K562 (cell line): ENCODE data around the gene NARF. TPM values are rescaled to one million over a fixed set of nuclear protein-coding genes. Genes with fewer than 3 reads are reported as not detected.

ENCODE experiments used
- CREB1 ChIP-seq, 2 experiments: sonication (generic) in 1 of 2; formaldehyde crosslinking in 1 of 2; IDR thresholded peaks; 2 replicates each; pipeline versions ENCODE4 v1.6.1 to v1.8.0; 2012 to 2022; ENCODE audit warnings: inconsistent platforms in 1 of 2, mild to moderate bottlenecking in 1 of 2, missing genetic modification reagents in 1 of 2, moderate library complexity in 1 of 2
- DMBX1 ChIP-seq: fragments of 250-450 bp; sonication (Bioruptor Pico); IDR thresholded peaks from 2 replicates; pipeline ENCODE4 v1.8.0; 2022; ENCODE audit warnings: inconsistent platforms, mild to moderate bottlenecking, moderate library complexity, borderline replicate concordance
- ELF1 ChIP-seq: fragments of 200-800 bp; sonication (Bioruptor generic); IDR thresholded peaks from 2 replicates; pipeline ENCODE4 v1.6.1; 2016; ENCODE audit warnings: missing genetic modification characterization, missing compliant biosample characterization
- HCFC1 ChIP-seq: IDR thresholded peaks from 2 replicates; pipeline ENCODE4 v1.6.1; 2012; ENCODE audit warnings: low read depth, low read length, improper control_type of control experiment
- HDAC8 ChIP-seq: fragments of 450-650 bp; IDR thresholded peaks from 2 replicates; pipeline ENCODE4 v1.6.1; 2016; ENCODE audit warnings: mild to moderate bottlenecking, missing genetic modification characterization, moderate library complexity, missing compliant biosample characterization
- NKRF ChIP-seq: fragments of 450-650 bp; IDR thresholded peaks from 2 replicates; pipeline ENCODE4 v1.6.1; 2016; ENCODE audit warnings: borderline replicate concordance
- POLR2A ChIP-seq: fragments of 450-650 bp; conservative IDR thresholded peaks from 2 replicates; pipeline ENCODE4 v1.6.1; 2016
- POLR2B ChIP-seq: fragments of 450-650 bp; IDR thresholded peaks from 2 replicates; pipeline ENCODE4 v1.6.1; 2018; ENCODE audit warnings: low read depth; ENCODE audit not compliant: partially characterized antibody
- PRMT5 ChIP-seq: sonication (generic); formaldehyde crosslinking; IDR thresholded peaks from 2 replicates; pipeline ENCODE4 v1.5.0; 2020; ENCODE audit warnings: missing genetic modification reagents
- PYGO2 ChIP-seq: fragments of 450-650 bp; IDR thresholded peaks from 2 replicates; pipeline ENCODE4 v1.6.1; 2016; ENCODE audit warnings: mild to moderate bottlenecking, missing genetic modification characterization, moderate library complexity, missing compliant biosample characterization
- SP1 ChIP-seq: sonication (generic); formaldehyde crosslinking; IDR thresholded peaks from 2 replicates; pipeline ENCODE4 v1.8.1; 2022; ENCODE audit warnings: mild to moderate bottlenecking, missing genetic modification reagents
- SRSF9 ChIP-seq: fragments of 200-400 bp; formaldehyde crosslinking; IDR thresholded peaks from 2 replicates; pipeline ENCODE4 v1.6.1; 2017; ENCODE audit warnings: low read depth, low read length, borderline replicate concordance
- ZBTB5 ChIP-seq: fragments of 450-650 bp; IDR thresholded peaks from 2 replicates; pipeline ENCODE4 v1.6.1; 2017; ENCODE audit warnings: antibody characterized with exemption
- ZNF133 ChIP-seq: fragments of 250-450 bp; sonication (Bioruptor Pico); IDR thresholded peaks from 2 replicates; pipeline ENCODE4 v1.4.0; 2020; ENCODE audit warnings: mild to moderate bottlenecking
- ZNF407 ChIP-seq: fragments of 450-650 bp; IDR thresholded peaks from 2 replicates; pipeline ENCODE4 v1.6.1; 2016; ENCODE audit warnings: low read depth
- ZNF644 ChIP-seq: fragments of 200-800 bp; sonication (Bioruptor generic); IDR thresholded peaks from 2 replicates; pipeline ENCODE4 v1.6.1; 2016; ENCODE audit warnings: low read depth, missing genetic modification characterization, missing compliant biosample characterization
- polyA plus RNA-seq, 8 experiments: library from polyadenylated mRNA; depleted of rRNA in 4 of 8; stranded (reverse) in 5 of 8; unstranded in 3 of 8; fragments of >200 nt; fragmentation: Nextera tagmentation in 2 of 8; fragmentation: Illumina TruSeq in 1 of 8; extraction: Ambion mirVana in 2 of 8; extraction: Trizol in 1 of 8; gene quantifications; 2 replicates each; pipeline versions ENCODE4 v1.2.1 to v1.2.3, GENCODE V29; 2011 to 2014; ENCODE audit warnings: inconsistent platforms in 1 of 8, missing spikeins in 1 of 8
- total RNA-seq, 7 experiments: library from RNA; depleted of rRNA in 6 of 7; stranded (reverse); fragments of >200 nt in 6 of 7; fragmentation: Illumina TruSeq in 2 of 7; extraction: Trizol in 2 of 7; gene quantifications; 2 replicates each; pipeline versions ENCODE4 v1.2.1 to v1.2.3, GENCODE V29; 2011 to 2021; ENCODE audit warnings: low replicate concordance in 1 of 7

The NARF gene
- total and polyA plus RNA-seq, 9 of the 15 experiments (the other 6 are each of a cell fraction or from before 2014, with no cell fraction given): 60.4 to 423 (median 132) TPM

GRCh38 chr17:82461827-82462524 is 3.4 kb downstream of the NARF start (continued):
- TF ChIP-seq ZNF644 (tag) (0 out of 2 replicates have a peak, but pooled peaks have one; percentile 59), SRSF9 (no peak), PYGO2 (tag) (0 out of 2 replicates have a peak, but pooled peaks have one; percentile 66), NKRF (0 out of 2 replicates have a peak, but pooled peaks have one; percentile 31), PRMT5 (CRISPR knock-in tag) (no peak), DMBX1 (CRISPR knock-in tag) (peak; percentile 83), ZBTB5 (no peak), POLR2B (peak; percentile 44), HDAC8 (tag) (peak; percentile 60; the same call in 1 of the 2 replicates), ZNF407 (no peak), SP1 (peak; percentile 83), HCFC1 (no peak), CREB1 (IDR thresholded peaks at IDR 0.05) (peak; percentile 72; the same call in 1 of the 2 replicates), CREB1 (CRISPR knock-in tag; IDR thresholded peaks at IDR 0.05) (no peak), ZNF133 (CRISPR knock-in tag) (no peak), POLR2A (peak; percentile 40; the same call in 1 of the 2 replicates), ELF1 (no peak)
